B cell (primary cell): ENCODE results near the gene RGS6. TPM values are rescaled to one million over a fixed set of nuclear protein-coding genes. Genes with fewer than 3 reads are reported as not detected.

Experiments used
- ATAC-seq: fragments of 200-7000 bp; cut with Tn5 transposase; one replicate; pipeline ENCODE4 v1.10.0; 2021; ENCODE audit warnings: low read depth, mild to moderate bottlenecking, moderate number of reproducible peaks, moderate library complexity
- CTCF ChIA-PET: fragments of 350-600 bp; sonication (Branson Sonifier 250); formaldehyde crosslinking; loops from one replicate; lab custom pipeline; 2021; ENCODE audit warnings: antibody characterized with exemption, inconsistent platforms; lab: Charles Lee
- POLR2A ChIA-PET: fragments of 350-600 bp; sonication (Branson Sonifier 250); formaldehyde crosslinking; loops from one replicate; lab custom pipeline; 2021; ENCODE audit warnings: antibody characterized with exemption; lab: Charles Lee
- DNase-seq: peaks from one replicate; pipeline ENCODE4 v3.0.0; 2013
- H2AFZ ChIP-seq: 2 replicates; pipeline ENCODE4 v1.6.1; 2012; ENCODE audit warnings: mild to moderate bottlenecking, low read depth, low read length; ENCODE audit not compliant: insufficient read depth, poor library complexity, severe bottlenecking
- H3K27ac ChIP-seq, 2 donors: 1 replicate in 1 of 2; 2 replicates in 1 of 2; pipeline ENCODE4 v1.5.1; 2012 to 2013; ENCODE audit warnings: low read length in 2 of 2, mild to moderate bottlenecking in 2 of 2, moderate library complexity in 1 of 2
- H3K27me3 ChIP-seq, 4 experiments: fragments of 200-600 bp in 1 of 4; sonication (generic) in 1 of 4; replicated peaks in 1 of 4; 1 replicate in 2 of 4; 2 replicates in 2 of 4; pipeline versions ENCODE4 v1.6.1 to v1.7.0; 2013 to 2016; ENCODE audit warnings: low read length in 3 of 4, mild to moderate bottlenecking in 2 of 4, mixed read lengths in 1 of 4, moderate library complexity in 1 of 4; ENCODE audit not compliant: insufficient read depth in 4 of 4, control insufficient read depth in 3 of 4; ENCODE audit errors: control extremely low read depth in 1 of 4
- H3K36me3 ChIP-seq, 2 experiments: replicated peaks in 1 of 2; 1 replicate in 1 of 2; 2 replicates in 1 of 2; pipeline versions ENCODE4 v1.6.1 to v1.7.1; 2013; ENCODE audit warnings: low read length in 1 of 2; ENCODE audit not compliant: insufficient read depth in 2 of 2, control insufficient read depth in 1 of 2; ENCODE audit errors: control extremely low read depth in 1 of 2, extremely low read depth in 1 of 2
- H3K4me1 ChIP-seq, 2 donors: fragments of 200-600 bp in 1 of 2; sonication (generic) in 1 of 2; 1 replicate in 1 of 2; 2 replicates in 1 of 2; pipeline versions ENCODE4 v1.5.1 to v1.6.1; 2013 to 2017; ENCODE audit warnings: low read length in 2 of 2; ENCODE audit not compliant: control insufficient read depth in 2 of 2, insufficient read depth in 2 of 2
- H3K4me2 ChIP-seq: replicated peaks from 2 replicates; pipeline ENCODE3; 2012; ENCODE audit warnings: mild to moderate bottlenecking, low read depth, low read length; ENCODE audit not compliant: poor library complexity, severe bottlenecking
- H3K4me3 ChIP-seq, 5 experiments: fragments of 200-600 bp in 1 of 5; sonication (generic) in 1 of 5; 1 replicate in 3 of 5; 2 replicates in 2 of 5; pipeline versions ENCODE4 v1.5.1 to v1.7.0; 2011 to 2016; ENCODE audit warnings: low read length in 4 of 5, mild to moderate bottlenecking in 4 of 5, low read depth in 2 of 5, control low read depth in 1 of 5, moderate library complexity in 1 of 5; ENCODE audit not compliant: insufficient read depth in 1 of 5; ENCODE audit errors: control extremely low read depth in 1 of 5, extremely low read depth in 1 of 5
- H3K79me2 ChIP-seq: fragments of 200-600 bp; sonication (generic); one replicate; pipeline ENCODE4 v1.6.0; 2016; ENCODE audit warnings: low read length; ENCODE audit not compliant: control insufficient read depth, insufficient read depth
- H3K9ac ChIP-seq: fragments of 200-600 bp; sonication (generic); 2 replicates; pipeline ENCODE4 v1.6.1; 2017; ENCODE audit warnings: mild to moderate bottlenecking, low read length, moderate library complexity
- H3K9me3 ChIP-seq, 3 donors: one replicate each; pipeline versions ENCODE4 v1.6.1 to v1.7.1; 2013; ENCODE audit warnings: low read length in 2 of 3; ENCODE audit not compliant: control insufficient read depth in 2 of 3, insufficient read depth in 1 of 3; ENCODE audit errors: control extremely low read depth in 1 of 3
- H4K20me1 ChIP-seq: 2 replicates; pipeline ENCODE4 v1.6.0; 2012; ENCODE audit warnings: mild to moderate bottlenecking, low read length; ENCODE audit not compliant: insufficient read depth, control insufficient read depth, poor library complexity, severe bottlenecking
- H3K27ac Mint-ChIP-seq: one replicate; pipeline ENCODE4 v1.8.0; 2021; ENCODE audit warnings: mixed read lengths
- H3K27me3 Mint-ChIP-seq: one replicate; pipeline ENCODE4 v1.8.0; 2021; ENCODE audit warnings: mixed read lengths
- H3K4me1 Mint-ChIP-seq: one replicate; pipeline ENCODE4 v1.8.0; 2021; ENCODE audit warnings: mixed read lengths
- H3K4me3 Mint-ChIP-seq: one replicate; pipeline ENCODE4 v1.8.0; 2021; ENCODE audit warnings: mixed read lengths
- H3K9me3 Mint-ChIP-seq: one replicate; pipeline ENCODE4 v1.8.0; 2022; ENCODE audit warnings: mixed read lengths; ENCODE audit not compliant: insufficient read depth
- EZH2 ChIP-seq: IDR thresholded peaks from 2 replicates; pipeline ENCODE4 v1.6.1; 2012; ENCODE audit warnings: borderline replicate concordance, low read depth, mild to moderate bottlenecking, moderate library complexity, low read length; ENCODE audit not compliant: insufficient read depth, poor library complexity, severe bottlenecking
- WGBS: methylation state at CpG from one replicate; pipeline ENCODE4 v1.1.5; 2013; ENCODE audit warnings: missing lambda C conversion rate; ENCODE audit not compliant: insufficient coverage; 5-methylcytosine and 5-hydroxymethylcytosine counted together
- intact Hi-C: fragments of 100-400 bp; cut with micrococcal nuclease; formaldehyde crosslinking; loops from one replicate; pipeline ENCODE4 v1.10.0; 2022
- polyA plus RNA-seq: library from polyadenylated mRNA; depleted of rRNA; stranded (reverse); fragments of >200 nt; gene quantifications from 2 replicates; pipeline ENCODE4 v1.2.3, GENCODE V29; 2012
- total RNA-seq, 2 donors: library from RNA; stranded (reverse); fragments of 120-200 nt in 1 of 2; gene quantifications; 1 replicate in 1 of 2; 2 replicates in 1 of 2; pipeline versions ENCODE4 v1.2.3 to v1.2.4, GENCODE V29; 2013 to 2022
- TF ChIP-seq, protein P1 (sequence below): fragments of 200-600 bp; IDR thresholded peaks from one replicate; pipeline ENCODE4 v1.8.0; 2022; ENCODE audit warnings: antibody characterized with exemption, mild to moderate bottlenecking

RGS6 gene
- total and polyA plus RNA-seq, 2 donors (not counting 1 experiment from before 2014, with no cell fraction given) = 0.07 TPM; not detected in 1

GRCh38 chr14:72594099-72594901, 662.1 kb downstream of the RGS6 start:
- Histone ChIP-seq H2AFZ (peak overlapping the region; percentile 60), H3K4me2 (peak overlapping the region; percentile 39), H3K27ac (no peak overlapping the region), H3K36me3 (no peaks in the 10 kb centered on the region), H3K79me2 (no peaks in the 10 kb centered on the region), H3K4me3 (no peak overlapping the region), H3K27me3 (no peaks in the 10 kb centered on the region), H3K4me1 (peaks cover 50 to 55% of the 10 kb centered on the region in 2 donors), H3K9me3 (peaks cover 0 to 9% (median 1%) of the 10 kb centered on the region in 3 donors), H4K20me1 (no peaks in the 10 kb centered on the region), H3K9ac (no peak overlapping the region)
- no peak for TF ChIP-seq EZH2
- TF ChIP-seq, protein P1, sequence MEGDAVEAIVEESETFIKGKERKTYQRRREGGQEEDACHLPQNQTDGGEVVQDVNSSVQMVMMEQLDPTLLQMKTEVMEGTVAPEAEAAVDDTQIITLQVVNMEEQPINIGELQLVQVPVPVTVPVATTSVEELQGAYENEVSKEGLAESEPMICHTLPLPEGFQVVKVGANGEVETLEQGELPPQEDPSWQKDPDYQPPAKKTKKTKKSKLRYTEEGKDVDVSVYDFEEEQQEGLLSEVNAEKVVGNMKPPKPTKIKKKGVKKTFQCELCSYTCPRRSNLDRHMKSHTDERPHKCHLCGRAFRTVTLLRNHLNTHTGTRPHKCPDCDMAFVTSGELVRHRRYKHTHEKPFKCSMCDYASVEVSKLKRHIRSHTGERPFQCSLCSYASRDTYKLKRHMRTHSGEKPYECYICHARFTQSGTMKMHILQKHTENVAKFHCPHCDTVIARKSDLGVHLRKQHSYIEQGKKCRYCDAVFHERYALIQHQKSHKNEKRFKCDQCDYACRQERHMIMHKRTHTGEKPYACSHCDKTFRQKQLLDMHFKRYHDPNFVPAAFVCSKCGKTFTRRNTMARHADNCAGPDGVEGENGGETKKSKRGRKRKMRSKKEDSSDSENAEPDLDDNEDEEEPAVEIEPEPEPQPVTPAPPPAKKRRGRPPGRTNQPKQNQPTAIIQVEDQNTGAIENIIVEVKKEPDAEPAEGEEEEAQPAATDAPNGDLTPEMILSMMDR = no peak
- no peak for ATAC-seq
- Mint-ChIP-seq H3K27ac (no peak overlapping the region), H3K4me1 (peaks cover 70% of the 10 kb centered on the region), H3K9me3 (no peaks in the 10 kb centered on the region), H3K4me3 (peak overlapping the region; percentile 23), H3K27me3 (no peaks in the 10 kb centered on the region)
- CTCF ChIA-PET = interaction anchor here (1.1 kb wide), 1 partner anchor 311 kb away, joined by 3 read pairs; no protein-coding TSS in a partner anchor
- 10% methylated on average over 9 of the region's 14 CpGs for WGBS
- intact Hi-C loops = loop anchor here (10.0 kb wide), 1 partner anchor 301 kb away; the partner anchor contains the start of gene DPF3
- POLR2A ChIA-PET = no interaction called here
- no peak for DNase-seq
